GM19035 (cell line): Measurements from ENCODE around the gene C8G.

Experiments
- ATAC-seq: cut with Tn5 transposase; IDR thresholded peaks from one replicate; pipeline ENCODE4 v1.9.1; 2021; ENCODE audit not compliant: unreplicated experiment

C8G gene

GRCh38 chr9:136944519-136945332 lies at the start of gene C8G, which contains the start of gene FBXW5:
Gene C8G (plus strand): TSS chr9:136945243. CDS start chr9:136945321, 78 bp downstream.
Gene FBXW5 (minus strand): TSS chr9:136944738. CDS start chr9:136944083, 655 bp downstream.
- peak; percentile 88 for ATAC-seq

DNA sequence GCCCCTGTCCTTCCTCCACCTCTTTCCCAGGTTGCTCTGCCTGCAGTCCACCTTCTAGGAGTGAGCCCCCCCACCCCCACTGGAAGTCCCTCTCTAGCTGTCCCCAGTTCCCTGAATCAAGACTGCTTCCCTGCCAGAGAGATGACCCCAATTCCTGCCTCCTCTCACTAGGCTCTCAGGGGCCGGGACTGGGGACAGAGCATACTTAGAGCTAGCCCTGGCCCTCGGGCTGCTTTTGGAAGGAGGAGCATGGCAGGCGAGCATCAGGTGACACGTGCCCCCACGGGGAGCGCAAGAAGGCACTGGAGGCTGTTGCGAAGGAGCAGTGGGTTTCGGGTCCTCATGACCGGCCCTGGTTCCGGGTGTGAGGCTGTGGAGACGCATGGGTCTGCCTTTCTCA lies 49.0 kb upstream of the C8G start:
- ATAC-seq, result no peak

- ATAC-seq, result no peak
These were observed 46.5 kb upstream of the C8G start for GRCh38 chr9:136898483-136899100.

GRCh38 chr9:136899196-136899595 lies 45.8 kb upstream of the C8G start:
- no peak for ATAC-seq

DNA sequence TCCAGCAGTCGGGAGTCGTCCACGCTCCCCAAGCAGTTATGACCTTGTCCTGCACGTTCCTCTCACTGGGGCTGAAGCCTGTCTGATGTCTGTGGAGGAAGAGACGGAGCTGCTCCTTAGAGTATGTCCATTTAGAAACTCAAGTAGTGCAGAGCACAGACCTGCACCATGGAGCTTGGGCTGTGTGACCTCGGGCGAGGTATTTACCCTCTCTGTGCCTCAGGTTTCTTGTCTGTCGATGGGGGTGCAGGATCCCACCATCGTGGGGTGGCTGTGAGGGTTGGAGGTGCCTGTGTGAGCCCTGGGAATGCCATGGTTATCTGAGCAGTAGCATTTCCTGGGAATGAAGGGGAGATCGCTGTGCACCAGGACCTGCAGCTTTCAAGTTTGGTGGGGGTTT lies 44.5 kb upstream of the C8G start:
- no peak for ATAC-seq

DNA sequence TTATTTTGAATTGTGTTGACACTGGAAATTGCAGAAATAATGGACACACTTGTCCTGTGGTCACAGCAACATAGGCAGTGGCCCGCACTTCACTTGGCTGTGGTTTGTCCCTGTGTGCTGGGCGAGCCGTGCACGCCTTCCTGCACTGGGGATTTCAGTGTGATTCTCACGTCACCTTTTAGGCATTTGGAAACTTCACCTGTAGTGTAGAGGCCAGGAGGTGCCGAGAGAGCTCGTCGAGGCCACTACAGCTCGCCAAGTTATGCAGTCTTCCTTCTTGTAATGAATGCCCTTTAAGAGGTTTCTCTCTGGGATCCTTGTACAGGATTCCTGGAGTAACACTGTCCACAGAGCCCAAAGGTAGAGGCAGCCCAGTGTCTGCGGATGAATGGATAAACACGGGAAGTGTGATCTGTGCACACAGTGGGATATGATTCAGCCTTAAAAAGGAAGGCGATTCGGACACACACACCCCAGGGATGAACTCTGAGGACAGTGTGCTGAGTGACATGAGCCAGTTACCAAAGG lies 44.0 kb upstream of the C8G start:
- no peak for ATAC-seq

GRCh38 chr9:136901516-136902258 lies 43.4 kb upstream of the C8G start:
- ATAC-seq, result peak; percentile 56

- ATAC-seq, result peak; percentile 54
These were observed 42.7 kb upstream of the C8G start for GRCh38 chr9:136902259-136902821.

- ATAC-seq, result no peak
These were observed 41.9 kb upstream of the C8G start for GRCh38 chr9:136903041-136903554.

DNA sequence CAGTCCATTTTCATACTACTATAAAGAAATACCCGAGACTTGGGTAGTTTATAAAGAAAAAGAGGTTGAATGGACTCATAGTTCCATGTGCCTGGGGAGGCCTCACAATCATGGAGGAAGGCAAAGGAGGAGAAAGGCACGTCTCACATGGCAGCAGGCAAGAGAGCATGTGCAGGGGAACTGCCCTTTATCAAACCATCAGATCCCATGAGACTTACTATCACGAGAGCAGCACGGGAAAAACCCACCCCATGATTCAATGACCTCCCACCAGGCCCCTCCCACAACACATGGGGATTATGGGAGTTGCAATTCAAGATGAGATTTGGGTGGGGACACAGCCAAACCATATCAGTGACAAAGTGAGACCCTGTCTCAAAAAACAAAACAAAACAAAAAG lies 38.8 kb upstream of the C8G start:
- ATAC-seq, result no peak

DNA sequence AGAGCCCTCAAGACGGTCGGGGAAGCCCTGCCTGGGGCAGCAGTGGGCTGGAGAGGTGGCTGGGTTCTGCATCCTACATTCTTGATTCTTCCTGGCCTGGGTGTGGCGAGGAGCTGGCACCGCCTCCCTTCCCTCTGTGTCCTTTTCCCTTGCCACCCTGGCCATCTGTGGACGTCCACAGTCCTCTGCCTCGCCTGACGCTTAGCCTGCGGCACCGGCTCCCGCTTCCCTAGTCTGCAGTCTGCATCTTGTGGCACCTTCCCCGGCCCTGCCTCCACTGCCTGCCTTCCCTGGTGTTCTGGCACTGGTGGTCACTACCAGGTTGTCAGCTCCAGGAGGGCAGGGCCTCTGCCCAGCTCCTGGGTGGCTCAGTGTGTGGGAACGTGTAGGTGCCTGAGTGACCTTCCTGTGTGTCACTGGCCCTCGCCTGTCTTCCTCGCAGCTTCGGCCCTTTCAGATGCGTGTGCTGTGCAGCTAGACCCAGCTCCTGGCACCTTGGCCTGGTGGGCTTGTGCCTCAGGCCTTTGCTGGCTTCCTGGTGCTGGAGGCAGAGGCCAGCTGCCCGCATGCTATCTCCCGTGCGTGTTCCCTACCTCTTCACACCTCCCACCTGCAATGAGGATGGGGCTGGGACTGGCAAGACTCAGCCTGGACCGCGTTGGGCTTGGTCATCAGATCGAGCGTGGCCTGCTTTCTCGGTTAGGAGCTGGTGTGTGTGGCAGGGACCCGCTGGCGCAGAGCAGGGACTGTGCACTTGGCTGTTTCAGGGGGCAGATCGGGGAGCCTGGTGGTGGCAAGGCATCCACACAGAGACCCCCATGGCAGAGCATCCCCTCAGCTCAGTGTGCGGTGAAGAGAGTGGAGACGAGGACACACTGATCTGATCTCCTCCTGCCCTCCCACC lies 37.8 kb upstream of the C8G start:
- no peak for ATAC-seq

DNA sequence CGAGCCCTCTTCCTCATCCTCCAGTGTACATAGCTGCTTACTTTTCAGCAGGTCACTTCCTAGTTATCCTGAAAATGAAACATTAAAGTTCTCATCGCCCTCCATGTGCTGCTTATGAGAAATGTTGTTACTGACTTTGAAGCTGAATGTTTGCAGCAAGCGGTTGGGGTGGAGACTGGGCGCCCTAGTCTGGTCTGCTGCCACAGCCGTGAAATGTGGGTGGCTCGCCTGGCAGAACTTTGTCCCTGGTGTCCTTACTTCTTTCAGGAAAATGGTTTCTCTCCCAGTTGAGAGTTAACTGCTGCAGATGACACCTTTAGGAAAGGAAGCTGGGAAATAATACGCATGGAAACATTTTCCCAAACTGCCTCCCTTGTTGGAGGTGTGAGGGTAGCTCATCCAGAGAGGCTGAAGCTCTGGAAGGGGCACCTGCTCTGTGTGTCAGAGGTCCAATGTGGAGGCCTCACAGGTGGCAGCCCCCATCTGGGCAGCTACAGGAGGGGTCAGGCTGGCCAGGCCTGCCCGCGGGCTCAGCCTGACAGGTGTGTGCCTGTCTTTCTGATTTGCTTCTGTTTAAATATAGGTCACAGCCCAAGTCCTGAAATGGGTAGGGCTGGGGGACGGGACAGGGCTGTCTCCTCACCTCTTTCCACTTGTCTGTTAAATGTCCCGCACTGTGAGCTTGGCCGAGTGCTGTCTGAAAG lies 34.7 kb upstream of the C8G start:
- no peak for ATAC-seq

DNA sequence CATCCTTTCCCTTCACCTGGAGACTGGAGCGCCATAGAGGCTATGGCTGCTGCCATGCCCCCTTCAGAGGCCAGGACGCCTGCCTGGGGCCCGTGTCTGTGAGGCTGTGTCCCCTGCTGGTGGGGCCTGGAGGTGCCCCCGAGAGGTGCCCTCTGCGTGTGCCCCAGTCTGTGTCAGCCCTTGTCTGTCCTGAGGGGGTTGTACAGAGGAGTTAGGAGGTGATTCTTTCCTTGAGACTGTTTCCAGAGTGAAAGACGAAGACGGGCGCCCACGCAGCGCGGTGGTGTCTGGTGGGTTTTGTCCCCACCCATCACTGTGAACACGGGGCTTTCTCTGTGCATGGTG lies 34.2 kb upstream of the C8G start:
- no peak for ATAC-seq

GRCh38 chr9:136913701-136914438 lies 31.2 kb upstream of the C8G start:
- ATAC-seq, result no peak

DNA sequence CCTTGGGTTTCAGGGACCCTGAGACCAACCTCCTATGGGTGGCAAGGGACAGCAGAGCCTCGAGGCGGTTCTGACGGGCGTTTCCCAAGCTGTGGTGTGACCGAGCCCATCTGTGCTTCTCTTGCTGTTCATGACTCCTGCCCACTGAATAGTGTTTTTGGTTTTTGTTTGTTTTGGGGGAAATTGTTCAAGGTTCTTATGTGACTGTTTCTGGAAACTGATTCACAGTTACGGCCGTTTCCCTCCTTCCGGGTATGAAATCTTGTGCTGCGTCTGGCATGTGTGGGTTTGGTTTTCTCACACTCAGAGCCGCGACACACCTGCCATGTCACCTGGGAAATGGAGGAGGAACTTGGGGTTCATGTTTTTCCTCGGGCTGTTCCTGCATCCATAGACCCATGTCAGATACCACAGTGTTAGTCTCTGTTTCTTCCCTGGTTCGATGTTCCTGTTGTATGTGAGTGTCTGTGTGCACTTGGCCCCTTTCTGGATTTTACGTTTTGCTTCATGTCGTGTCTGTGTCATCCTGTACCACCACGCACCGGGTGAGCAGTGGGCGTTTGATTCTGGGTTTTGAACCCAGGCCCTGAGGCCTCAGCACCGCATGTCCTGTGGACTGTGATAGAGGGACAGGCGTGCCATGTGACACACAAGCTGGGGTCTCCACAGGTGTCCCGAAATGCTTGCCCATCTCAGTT lies 29.3 kb upstream of the C8G start:
- ATAC-seq, result no peak

GRCh38 chr9:136916330-136917184 lies 28.5 kb upstream of the C8G start:
- no peak for ATAC-seq

- no peak for ATAC-seq
These were observed 27.1 kb upstream of the C8G start for GRCh38 chr9:136917902-136918301.
